ENCODE data around the gene HLA-DMA. TPM values are rescaled to one million over a fixed set of nuclear protein-coding genes. Genes with fewer than 3 reads are reported as not detected.

Gene HLA-DMA
- total and polyA plus RNA-seq, 2 of the 13 experiments (the other 11 are each of a cell fraction or from before 2014, with no cell fraction given), result 0.70 to 0.71 TPM

DNA sequence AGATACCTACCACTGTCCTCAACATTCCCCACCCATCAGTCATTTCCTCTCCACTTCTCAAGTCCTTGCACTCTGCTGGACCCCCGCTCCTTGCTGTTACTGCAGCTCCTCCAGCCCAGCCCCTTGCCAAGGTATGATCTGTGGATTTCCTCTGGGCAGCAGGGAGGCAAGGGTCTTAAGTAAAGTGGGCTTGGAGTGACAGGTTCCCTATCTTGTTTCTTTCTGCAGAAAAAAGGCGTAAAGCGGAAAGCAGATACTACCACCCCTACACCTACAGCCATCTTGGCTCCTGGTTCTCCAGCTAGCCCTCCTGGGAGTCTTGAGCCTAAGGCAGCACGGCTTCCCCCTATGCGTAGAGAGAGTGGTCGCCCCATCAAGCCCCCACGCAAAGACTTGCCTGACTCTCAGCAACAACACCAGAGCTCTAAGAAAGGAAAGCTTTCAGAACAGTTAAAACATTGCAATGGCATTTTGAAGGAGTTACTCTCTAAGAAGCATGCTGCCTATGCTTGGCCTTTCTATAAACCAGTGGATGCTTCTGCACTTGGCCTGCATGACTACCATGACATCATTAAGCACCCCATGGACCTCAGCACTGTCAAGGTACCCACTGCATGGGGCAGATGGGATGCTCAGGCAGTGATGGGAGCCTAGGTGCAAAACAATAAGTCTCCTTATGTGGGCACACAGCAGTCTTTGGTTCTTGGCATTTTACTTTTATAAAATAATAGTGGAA, 23.6 kb upstream of the HLA-DMA start:
- no peak for DNase-seq (ENCODE audit: low spot score)
- H3K36me3 ChIP-seq (replicated peaks in 1 of 2; ENCODE audit: control insufficient read depth in 1 of 2, insufficient read depth in 2 of 2, low read length in 2 of 2), result peaks cover 53 to 88% of the 10 kb centered on the region in 2 experiments
- in situ Hi-C loops (cut with HindIII; ENCODE audit: extremely low pct_ligation_motif_present, low pct_unique_long_range_greater_than_20kb), result loop anchor here (5.0 kb wide), 1 partner anchor 84 kb away; no protein-coding TSS in a partner anchor
- TF ChIP-seq AGO1 (IDR thresholded peaks at IDR 0.05; ENCODE audit: low read depth, low read length, poor library complexity, severe bottlenecking) (no peak), IRF2 (CRISPR knock-in tag; IDR thresholded peaks at IDR 0.05) (no peak), KDM5A (IDR thresholded peaks at IDR 0.05; ENCODE audit: borderline replicate concordance, low read length) (no peak), NR2F2 (IDR thresholded peaks at IDR 0.05; ENCODE audit: borderline replicate concordance, low read depth) (no peak), MAZ (IDR thresholded peaks at IDR 0.05; ENCODE audit: borderline replicate concordance, low read depth, low read length) (no peak), MAZ (CRISPR knock-in tag; IDR thresholded peaks at IDR 0.05; ENCODE audit: low read depth) (no peak), KMT2A (CRISPR knock-in tag; IDR thresholded peaks at IDR 0.05) (no peak), ZBTB38 (CRISPR knock-in tag; IDR thresholded peaks at IDR 0.05) (0 out of 2 replicates have a peak, but pooled peaks have one; percentile 33), ZNF44 (CRISPR knock-in tag; IDR thresholded peaks at IDR 0.05) (no peak), GZF1 (CRISPR knock-in tag; IDR thresholded peaks at IDR 0.05) (no peak), MAFG (CRISPR knock-in tag; IDR thresholded peaks at IDR 0.05) (no peak), POGZ (CRISPR knock-in tag; IDR thresholded peaks at IDR 0.05) (no peak), POLR2G (IDR thresholded peaks at IDR 0.05; ENCODE audit: low read depth, low read length) (peak; percentile 28; the same call in 1 of the 2 replicates), SRY (CRISPR knock-in tag; IDR thresholded peaks at IDR 0.05) (0 out of 2 replicates have a peak, but pooled peaks have one; percentile 2), ZNF713 (CRISPR knock-in tag; IDR thresholded peaks at IDR 0.05) (no peak), RBFOX2 (IDR thresholded peaks at IDR 0.05; ENCODE audit: low read depth, low read length) (peak; percentile 52; the same call in 1 of the 2 replicates), ZNF570 (CRISPR knock-in tag; IDR thresholded peaks at IDR 0.05; ENCODE audit: borderline replicate concordance) (no peak), ZNF678 (CRISPR knock-in tag; IDR thresholded peaks at IDR 0.05) (no peak), DNMT1 (CRISPR knock-in tag; IDR thresholded peaks at IDR 0.05) (0 out of 2 replicates have a peak, but pooled peaks have one; percentile 63)
- TF ChIP-seq, protein P1, sequence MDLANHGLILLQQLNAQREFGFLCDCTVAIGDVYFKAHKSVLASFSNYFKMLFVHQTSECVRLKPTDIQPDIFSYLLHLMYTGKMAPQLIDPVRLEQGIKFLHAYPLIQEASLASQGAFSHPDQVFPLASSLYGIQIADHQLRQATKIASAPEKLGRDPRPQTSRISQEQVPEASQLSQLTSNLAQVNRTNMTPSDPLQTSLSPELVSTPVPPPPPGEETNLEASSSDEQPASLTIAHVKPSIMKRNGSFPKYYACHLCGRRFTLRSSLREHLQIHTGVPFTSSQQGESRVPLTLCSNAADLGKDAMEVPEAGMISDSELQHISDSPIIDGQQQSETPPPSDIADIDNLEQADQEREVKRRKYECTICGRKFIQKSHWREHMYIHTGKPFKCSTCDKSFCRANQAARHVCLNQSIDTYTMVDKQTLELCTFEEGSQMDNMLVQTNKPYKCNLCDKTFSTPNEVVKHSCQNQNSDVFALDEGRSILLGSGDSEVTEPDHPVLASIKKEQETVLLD (CRISPR knock-in tag; IDR thresholded peaks at IDR 0.05; ENCODE audit: low read depth), result no peak
- TF ChIP-seq, protein P2, sequence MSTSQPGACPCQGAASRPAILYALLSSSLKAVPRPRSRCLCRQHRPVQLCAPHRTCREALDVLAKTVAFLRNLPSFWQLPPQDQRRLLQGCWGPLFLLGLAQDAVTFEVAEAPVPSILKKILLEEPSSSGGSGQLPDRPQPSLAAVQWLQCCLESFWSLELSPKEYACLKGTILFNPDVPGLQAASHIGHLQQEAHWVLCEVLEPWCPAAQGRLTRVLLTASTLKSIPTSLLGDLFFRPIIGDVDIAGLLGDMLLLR (CRISPR knock-in tag; IDR thresholded peaks at IDR 0.05), result no peak
- TF ChIP-seq, protein P3, sequence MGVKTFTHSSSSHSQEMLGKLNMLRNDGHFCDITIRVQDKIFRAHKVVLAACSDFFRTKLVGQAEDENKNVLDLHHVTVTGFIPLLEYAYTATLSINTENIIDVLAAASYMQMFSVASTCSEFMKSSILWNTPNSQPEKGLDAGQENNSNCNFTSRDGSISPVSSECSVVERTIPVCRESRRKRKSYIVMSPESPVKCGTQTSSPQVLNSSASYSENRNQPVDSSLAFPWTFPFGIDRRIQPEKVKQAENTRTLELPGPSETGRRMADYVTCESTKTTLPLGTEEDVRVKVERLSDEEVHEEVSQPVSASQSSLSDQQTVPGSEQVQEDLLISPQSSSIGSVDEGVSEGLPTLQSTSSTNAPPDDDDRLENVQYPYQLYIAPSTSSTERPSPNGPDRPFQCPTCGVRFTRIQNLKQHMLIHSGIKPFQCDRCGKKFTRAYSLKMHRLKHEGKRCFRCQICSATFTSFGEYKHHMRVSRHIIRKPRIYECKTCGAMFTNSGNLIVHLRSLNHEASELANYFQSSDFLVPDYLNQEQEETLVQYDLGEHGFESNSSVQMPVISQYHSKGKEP (CRISPR knock-in tag; IDR thresholded peaks at IDR 0.05), result no peak

More for the DNA sequence above, 23.6 kb upstream of the HLA-DMA start:
- no peaks in the 10 kb centered on the region for H3K9me3 ChIP-seq (ENCODE audit: low read length)
- WGBS (ENCODE audit: low lambda C conversion rate), result 98% methylated on average over 7 of the region's 7 CpGs
- CTCF ChIA-PET (ENCODE audit: low intra/inter-chr PET ratio, low total read pairs), result no interaction called here
- intact Hi-C loops (cut with micrococcal nuclease; ENCODE audit: unreplicated experiment), result no loop called here
- peak overlapping the region in 1 of 3 experiments; percentile 10; a peak in 1 of 6 replicates for H3K4me3 ChIP-seq (replicated peaks in 1 of 3; ENCODE audit: insufficient read depth in 1 of 3, low read depth in 2 of 3, low read length in 3 of 3)
- no TSS peak for BruUV-seq (replicated peaks)
- H3K4me2 ChIP-seq (ENCODE audit: low read depth, low read length), result peak overlapping the region; percentile 10; the same call in 1 of the 2 replicates
- H3K79me2 ChIP-seq (ENCODE audit: insufficient read depth, low read length), result peaks cover 60% of the 10 kb centered on the region
- no peak overlapping the region for H2AFZ ChIP-seq (ENCODE audit: low read length)
- H4K20me1 ChIP-seq (ENCODE audit: insufficient read depth, low read length), result peaks cover 95% of the 10 kb centered on the region
- ATAC-seq (no peak), FAIRE-seq (no peak)
- H3K27me3 ChIP-seq (ENCODE audit: control insufficient read depth in 1 of 2, insufficient read depth in 2 of 2, low read length in 2 of 2), result peaks cover 0 to 4% of the 10 kb centered on the region in 2 experiments; a peak in 1 of 5 replicates
- no peak overlapping the region for H3K9ac ChIP-seq (ENCODE audit: insufficient read depth, low read depth, low read length)
- POLR2A ChIA-PET, result interaction anchor here (1.9 to 10.5 kb wide), 4 partner anchors 5 to 82 kb away, joined by 8 to 305 read pairs (median 254); partner anchors contain the start of genes BRD2 and HLA-DMA
- H3K4me1 ChIP-seq (ENCODE audit: insufficient read depth, low read length), result peaks cover 47% of the 10 kb centered on the region
- no peak overlapping the region for H3K27ac ChIP-seq (ENCODE audit: extremely low read length, insufficient read depth, low read length)
